Left lobe of liver (tissue), 2 donors: ENCODE data around the gene PSG7. TPM values are rescaled to one million over a fixed set of nuclear protein-coding genes. Genes with fewer than 3 reads are reported as not detected.
"Not testable (repeated sequence)": the region's sequence is repeated elsewhere in the genome, so short reads cannot be mapped to it uniquely, and the experiment has no call there.

Experiments used
- ATAC-seq: fragments of 200-7000 bp; cut with Tn5 transposase; one replicate; pipeline ENCODE4 v1.9.1; 2020; ENCODE audit warnings: mild to moderate bottlenecking, moderate library complexity
- DNase-seq: peaks from one replicate; pipeline ENCODE4 v3.0.0-alpha.2; 2020; ENCODE audit warnings: low spot score
- total RNA-seq: library from RNA; stranded (reverse); gene quantifications from one replicate; pipeline ENCODE4 v1.2.1, GENCODE V29; 2021
- donor health status: DM: no; HTN: no; CAD: no; lungs with moderate emphysema.
- donor health status: DM: no; HTN: yes; CAD: no.

Gene PSG7
- total RNA-seq, 1 donor from 2014 or later, result not detected

- DNase-seq, ATAC-seq: not testable (repeated sequence)
These were observed 62.9 kb downstream of the PSG7 start for GRCh38 chr19:42874136-42874535.

Other genes starting within 250 kb of the PSG7 start
- gene PSG3, start 196.7 kb downstream of the PSG7 start, total RNA-seq, result not detected
- gene PSG8, start 171.5 kb downstream of the PSG7 start, total RNA-seq, result not detected
- not detected for gene PSG1, start 57.5 kb downstream of the PSG7 start, total RNA-seq
- gene PSG6, start 19.3 kb downstream of the PSG7 start, total RNA-seq, result not detected
- gene PSG11, start 89.3 kb upstream of the PSG7 start, total RNA-seq, result not detected
- gene PSG2, start 145.5 kb upstream of the PSG7 start, total RNA-seq, result not detected
- not detected for gene PSG5, start 249.3 kb upstream of the PSG7 start, total RNA-seq